Measurements from ENCODE around the gene ADAM19. TPM values are rescaled to one million over a fixed set of nuclear protein-coding genes. Genes with fewer than 3 reads are reported as not detected.

ADAM19 gene
- total and polyA plus RNA-seq, 2 of the 4 experiments (the other 2 are of a cell fraction), result 35.5 to 49.2 TPM

GRCh38 chr5:157487358-157487757 is 88.2 kb downstream of the ADAM19 start:
- ATAC-seq (ENCODE audit: low read depth) (no peak), DNase-seq (no peak)
- no peak for TF ChIP-seq RFX5 (IDR thresholded peaks at IDR 0.05; ENCODE audit: low read depth, low read length)
- H3K36me3 ChIP-seq (ENCODE audit: control insufficient read depth, insufficient read depth, low read length), result peaks cover 42% of the 10 kb centered on the region
- H3K27me3 ChIP-seq (ENCODE audit: control insufficient read depth, insufficient read depth, low read length), result no peaks in the 10 kb centered on the region
- POLR2A ChIA-PET (ENCODE audit: unreplicated experiment), result no interaction called here
- no peak overlapping the region for H4K91ac ChIP-seq (ENCODE audit: insufficient read depth, low read depth, low read length)
- no peak overlapping the region for H3K14ac ChIP-seq (replicated peaks; ENCODE audit: low read depth, low read length)
- no peak overlapping the region for H2BK120ac ChIP-seq (ENCODE audit: low read depth, low read length)
- WGBS, 2 experiments (ENCODE audit: extremely low coverage in 2 of 2, insufficient read length in 1 of 2), result no CpG with 5 or more reads among the region's 3 CpGs
- H3K4me3 ChIP-seq (ENCODE audit: insufficient read depth, low read depth, low read length), result no peak overlapping the region
- no peak overlapping the region for H2BK15ac ChIP-seq (ENCODE audit: low read depth, low read length)
- no peak overlapping the region for H3K9ac ChIP-seq (ENCODE audit: low read depth, low read length)
- H3K56ac ChIP-seq (ENCODE audit: extremely low read depth, insufficient read depth, low read length), result no peak overlapping the region
- H2AFZ ChIP-seq (replicated peaks; ENCODE audit: low read length, poor library complexity), result no peak overlapping the region
- H4K5ac ChIP-seq (ENCODE audit: low read depth, low read length), result no peak overlapping the region
- H3K27ac ChIP-seq (ENCODE audit: insufficient read depth, low read length), result no peak overlapping the region
- H2BK5ac ChIP-seq (ENCODE audit: low read depth, low read length, poor library complexity, severe bottlenecking), result no peak overlapping the region
- in situ Hi-C loops (cut with MboI; ENCODE audit: low sequenced_read_pairs), result no loop called here
- H3K23ac ChIP-seq (ENCODE audit: low read depth, low read length), result no peak overlapping the region
- no peak overlapping the region for H3K18ac ChIP-seq (ENCODE audit: low read depth, low read length)
- peaks cover 2% of the 10 kb centered on the region; the same call in 1 of the 2 replicates for H3K4me1 ChIP-seq (ENCODE audit: control insufficient read depth, insufficient read depth, low read length)
- no peak overlapping the region for H3K4ac ChIP-seq (ENCODE audit: low read depth, low read length)
- H3K4me2 ChIP-seq (ENCODE audit: low read depth, low read length), result no peak overlapping the region
- BruUV-seq (replicated peaks), result no TSS peak
- no peak overlapping the region for H2AK9ac ChIP-seq (replicated peaks; ENCODE audit: low read depth, low read length, poor library complexity)
- intact Hi-C loops (cut with micrococcal nuclease), result no loop called here
- no peaks in the 10 kb centered on the region; the same call in 1 of the 2 replicates for H3K9me1 ChIP-seq (ENCODE audit: insufficient read depth, low read length)
- H3K9me3 ChIP-seq (ENCODE audit: control insufficient read depth, insufficient read depth, low read length), result no peaks in the 10 kb centered on the region
- no peak overlapping the region for H2AK5ac ChIP-seq (ENCODE audit: low read depth, low read length)
- dilution Hi-C loops (cut with HindIII; ENCODE audit: low sequenced_read_pairs, unreplicated experiment), result no loop called here
- peaks cover 2% of the 10 kb centered on the region; the same call in 1 of the 2 replicates for H4K20me1 ChIP-seq (ENCODE audit: insufficient read depth, low read length)
- H2BK20ac ChIP-seq (ENCODE audit: low read depth, low read length), result no peak overlapping the region
- no peak overlapping the region for H4K8ac ChIP-seq (ENCODE audit: low read depth in 2 of 2, low read length in 2 of 2)
- H3K79me1 ChIP-seq (ENCODE audit: low read depth in 1 of 2, low read length in 2 of 2), result peaks cover 16 to 29% of the 10 kb centered on the region in 2 experiments
- CTCF ChIA-PET, result no interaction called here
